Neural progenitor cell (in vitro differentiated cells): ENCODE data around the gene CD200. TPM values are rescaled to one million over a fixed set of nuclear protein-coding genes. Genes with fewer than 3 reads are reported as not detected.

Experiments used
- DNase-seq: peaks from one replicate; pipeline ENCODE4 v3.0.0-alpha.2; 2016; ENCODE audit warnings: low spot score
- H2AFZ ChIP-seq: fragments of 200-600 bp; sonication (generic); replicated peaks from 2 replicates; pipeline ENCODE4 v1.6.1; 2016; ENCODE audit warnings: antibody characterized with exemption
- H3F3A ChIP-seq: fragments of 200-600 bp; sonication (generic); 2 replicates; pipeline ENCODE4 v1.6.1; 2016; ENCODE audit warnings: antibody characterized with exemption, low read depth
- H3K27ac ChIP-seq: fragments of 200-600 bp; sonication (generic); 2 replicates; pipeline ENCODE4 v1.5.1; 2016; ENCODE audit warnings: mild to moderate bottlenecking
- H3K27me3 ChIP-seq: fragments of 200-600 bp; sonication (generic); 2 replicates; pipeline ENCODE4 v1.6.1; 2016; ENCODE audit warnings: mild to moderate bottlenecking, moderate library complexity
- H3K36me3 ChIP-seq: fragments of 200-600 bp; sonication (generic); 2 replicates; pipeline ENCODE4 v1.5.1; 2016
- H3K4me1 ChIP-seq: fragments of 200-600 bp; sonication (generic); 2 replicates; pipeline ENCODE4 v1.6.1; 2016; ENCODE audit warnings: mixed run types
- H3K4me2 ChIP-seq: fragments of 200-600 bp; sonication (generic); 2 replicates; pipeline ENCODE4 v1.6.1; 2016
- H3K4me3 ChIP-seq: fragments of 200-600 bp; sonication (generic); 2 replicates; pipeline ENCODE4 v1.5.1; 2016
- H3K79me2 ChIP-seq: fragments of 200-600 bp; sonication (generic); 2 replicates; pipeline ENCODE4 v1.6.1; 2016; ENCODE audit warnings: low read depth
- H3K9ac ChIP-seq: fragments of 200-600 bp; sonication (generic); 2 replicates; pipeline ENCODE4 v1.6.1; 2016
- H3K9me3 ChIP-seq: fragments of 200-600 bp; sonication (generic); 2 replicates; pipeline ENCODE4 v1.5.1; 2016; ENCODE audit warnings: low read depth
- H4K20me1 ChIP-seq: fragments of 200-600 bp; sonication (generic); 2 replicates; pipeline ENCODE4 v1.6.1; 2016; ENCODE audit warnings: low read depth
- H3K27ac Mint-ChIP-seq: 3 replicates; pipeline ENCODE4 v1.8.0; 2021; ENCODE audit warnings: mixed read lengths
- H3K27me3 Mint-ChIP-seq: 2 replicates; pipeline ENCODE4 v1.8.0; 2022; ENCODE audit warnings: low read depth, mild to moderate bottlenecking, inconsistent platforms, moderate library complexity, mixed read lengths; ENCODE audit not compliant: insufficient read depth
- H3K36me3 Mint-ChIP-seq: 3 replicates; pipeline ENCODE4 v1.8.0; 2021; ENCODE audit warnings: mixed read lengths
- H3K4me1 Mint-ChIP-seq: 3 replicates; pipeline ENCODE4 v1.8.0; 2021; ENCODE audit warnings: mixed read lengths
- H3K4me3 Mint-ChIP-seq: 3 replicates; pipeline ENCODE4 v1.8.0; 2021; ENCODE audit warnings: mild to moderate bottlenecking, moderate library complexity, mixed read lengths
- H3K9me3 Mint-ChIP-seq: 3 replicates; pipeline ENCODE4 v1.8.0; 2020; ENCODE audit warnings: mixed read lengths
- CTCF ChIP-seq: fragments of 200-600 bp; sonication (generic); IDR thresholded peaks from 2 replicates; pipeline ENCODE4 v1.5.1; 2017; ENCODE audit warnings: antibody characterized with exemption, mild to moderate bottlenecking
- EZH2 ChIP-seq: fragments of 200-600 bp; sonication (generic); IDR thresholded peaks from 2 replicates; pipeline ENCODE4 v1.6.1; 2017; ENCODE audit warnings: antibody characterized with exemption, mild to moderate bottlenecking, moderate library complexity
- EZH2phosphoT487 ChIP-seq: fragments of 200-600 bp; sonication (generic); IDR thresholded peaks from 2 replicates; pipeline ENCODE4 v1.6.1; 2017; ENCODE audit warnings: antibody characterized with exemption
- total RNA-seq: library from RNA; depleted of rRNA; stranded (reverse); fragments of >200 nt; gene quantifications from 2 replicates; pipeline ENCODE4 v1.2.3, GENCODE V29; 2015; ENCODE audit warnings: low replicate concordance

CD200 gene
- total RNA-seq, 1 donor from 2014 or later = 48.4 TPM

DNA sequence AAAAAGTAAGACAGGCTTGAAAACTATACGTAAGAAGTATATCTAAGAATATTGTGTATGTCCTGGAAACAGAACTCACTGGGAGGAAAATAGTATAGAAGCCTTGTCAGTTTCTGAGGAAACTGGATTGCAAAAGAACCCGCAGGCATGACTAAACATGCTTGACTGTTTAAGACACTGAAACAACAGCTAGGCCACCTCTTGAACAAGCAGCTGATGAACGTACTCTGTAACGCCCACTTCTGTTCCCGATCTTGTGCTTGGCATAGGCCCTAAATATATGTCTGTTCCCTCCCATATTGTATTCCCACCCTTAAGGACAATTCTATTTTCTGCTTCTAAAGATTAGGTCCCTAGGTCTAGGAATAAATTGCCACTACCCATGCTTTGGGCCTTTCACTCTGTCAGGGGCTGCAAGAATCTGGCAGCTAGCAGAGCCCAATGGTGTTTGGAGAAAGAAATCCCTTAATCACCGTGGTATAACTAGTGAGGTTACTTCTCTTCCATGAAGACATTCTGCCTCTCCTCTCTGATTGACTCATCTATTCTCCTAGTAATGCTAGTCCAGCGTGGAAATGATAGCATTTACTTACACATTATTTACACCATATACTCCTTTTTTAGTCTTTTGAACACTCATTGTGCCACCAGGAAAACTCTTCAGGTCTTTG, 46.2 kb downstream of the CD200 start:
- H3K4me3 ChIP-seq = no peak overlapping the region
- H4K20me1 ChIP-seq = no peaks in the 10 kb centered on the region
- no peaks in the 10 kb centered on the region for H3K4me1 Mint-ChIP-seq
- no peak overlapping the region for H3K27ac Mint-ChIP-seq
- H3K27ac ChIP-seq = no peak overlapping the region
- H3K9me3 ChIP-seq = no peaks in the 10 kb centered on the region
- H3K36me3 Mint-ChIP-seq = no peaks in the 10 kb centered on the region
- H3K9ac ChIP-seq = no peak overlapping the region
- H3K79me2 ChIP-seq = no peaks in the 10 kb centered on the region
- H3F3A ChIP-seq = no peaks in the 10 kb centered on the region
- no peak for DNase-seq
- H3K27me3 Mint-ChIP-seq = peaks cover 2% of the 10 kb centered on the region
- H3K4me2 ChIP-seq = no peak overlapping the region
- peak overlapping the region; percentile 7 for H2AFZ ChIP-seq
- H3K36me3 ChIP-seq = no peaks in the 10 kb centered on the region
- no peak overlapping the region for H3K4me3 Mint-ChIP-seq
- H3K9me3 Mint-ChIP-seq = no peaks in the 10 kb centered on the region
- no peak for TF ChIP-seq CTCF
- TF ChIP-seq EZH2phosphoT487 = no peak
- TF ChIP-seq EZH2 = no peak
- no peaks in the 10 kb centered on the region for H3K27me3 ChIP-seq
- no peaks in the 10 kb centered on the region for H3K4me1 ChIP-seq

GRCh38 chr3:112381673-112382542, 49.0 kb downstream of the CD200 start:
- no peak for TF ChIP-seq EZH2phosphoT487
- no peak for TF ChIP-seq CTCF
- TF ChIP-seq EZH2 = no peak
- Mint-ChIP-seq H3K36me3 (no peaks in the 10 kb centered on the region), H3K27me3 (no peaks in the 10 kb centered on the region), H3K27ac (no peak overlapping the region), H3K9me3 (no peaks in the 10 kb centered on the region), H3K4me3 (no peak overlapping the region), H3K4me1 (peaks cover 7% of the 10 kb centered on the region)
- Histone ChIP-seq H3F3A (no peaks in the 10 kb centered on the region), H3K79me2 (no peaks in the 10 kb centered on the region), H3K27me3 (no peaks in the 10 kb centered on the region), H3K4me1 (no peaks in the 10 kb centered on the region), H3K4me3 (no peak overlapping the region), H3K9me3 (no peaks in the 10 kb centered on the region), H3K36me3 (no peaks in the 10 kb centered on the region), H3K4me2 (no peak overlapping the region), H3K27ac (no peak overlapping the region), H4K20me1 (no peaks in the 10 kb centered on the region), H2AFZ (peak overlapping the region; percentile 57), H3K9ac (no peak overlapping the region)
- DNase-seq = no peak

DNA sequence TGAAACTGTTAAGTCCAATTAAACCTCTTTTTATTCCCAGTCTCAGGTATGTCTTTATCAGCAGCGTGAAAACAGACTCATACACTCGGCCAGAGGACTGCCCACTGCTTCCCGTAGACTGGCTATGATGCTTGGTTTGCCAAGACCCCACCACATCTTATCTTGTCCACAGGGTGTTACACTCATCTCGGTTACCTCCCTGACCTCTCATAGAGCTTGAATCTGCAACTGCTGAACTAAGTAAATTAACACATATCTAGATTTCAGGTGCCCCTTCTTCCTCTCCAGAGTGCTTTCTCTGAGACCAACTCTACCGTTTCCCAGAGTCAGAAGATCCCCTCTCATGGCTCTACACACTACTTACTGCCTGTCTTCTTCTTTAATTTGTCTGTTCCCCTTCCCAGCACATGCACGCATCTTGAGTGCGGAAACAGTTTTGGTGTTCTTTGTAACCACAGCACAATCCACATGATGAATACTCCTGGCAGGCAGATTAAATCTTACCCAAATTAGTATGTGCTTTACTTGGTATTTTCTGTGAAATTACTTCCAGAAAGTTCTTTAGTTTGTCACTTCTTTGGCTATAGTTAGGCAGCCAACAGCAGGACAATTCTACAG, 49.7 kb downstream of the CD200 start:
- H3K9ac ChIP-seq = no peak overlapping the region
- H3K4me2 ChIP-seq = no peak overlapping the region
- no peaks in the 10 kb centered on the region for H3K4me1 ChIP-seq
- no peaks in the 10 kb centered on the region for H3K27me3 ChIP-seq
- peaks cover 7% of the 10 kb centered on the region for H3K4me1 Mint-ChIP-seq
- no peaks in the 10 kb centered on the region for H3K36me3 ChIP-seq
- no peak overlapping the region for H3K27ac ChIP-seq
- no peaks in the 10 kb centered on the region for H3K36me3 Mint-ChIP-seq
- H3K79me2 ChIP-seq = no peaks in the 10 kb centered on the region
- no peaks in the 10 kb centered on the region for H3K9me3 ChIP-seq
- no peak for DNase-seq
- H3F3A ChIP-seq = no peaks in the 10 kb centered on the region
- H3K27ac Mint-ChIP-seq = no peak overlapping the region
- no peaks in the 10 kb centered on the region for H4K20me1 ChIP-seq
- peak overlapping the region; percentile 57 for H2AFZ ChIP-seq
- H3K27me3 Mint-ChIP-seq = no peaks in the 10 kb centered on the region
- no peaks in the 10 kb centered on the region for H3K9me3 Mint-ChIP-seq
- no peak overlapping the region for H3K4me3 ChIP-seq
- no peak overlapping the region for H3K4me3 Mint-ChIP-seq
- no peak for TF ChIP-seq CTCF
- TF ChIP-seq EZH2 = no peak
